ENCODE data around the gene YPEL3.
A peak's percentile ranks its signal among the peaks of the same experiment; 100 is the strongest.
"Not testable (repeated sequence)": the region's sequence is repeated elsewhere in the genome, so short reads cannot be mapped to it uniquely, and the experiment has no call there.

YPEL3 gene

GRCh38 chr16:30117768-30118167 is 21.8 kb upstream of the YPEL3 start:
- no peak for DNase-seq (ENCODE audit: low read depth in 2 of 2)

DNA sequence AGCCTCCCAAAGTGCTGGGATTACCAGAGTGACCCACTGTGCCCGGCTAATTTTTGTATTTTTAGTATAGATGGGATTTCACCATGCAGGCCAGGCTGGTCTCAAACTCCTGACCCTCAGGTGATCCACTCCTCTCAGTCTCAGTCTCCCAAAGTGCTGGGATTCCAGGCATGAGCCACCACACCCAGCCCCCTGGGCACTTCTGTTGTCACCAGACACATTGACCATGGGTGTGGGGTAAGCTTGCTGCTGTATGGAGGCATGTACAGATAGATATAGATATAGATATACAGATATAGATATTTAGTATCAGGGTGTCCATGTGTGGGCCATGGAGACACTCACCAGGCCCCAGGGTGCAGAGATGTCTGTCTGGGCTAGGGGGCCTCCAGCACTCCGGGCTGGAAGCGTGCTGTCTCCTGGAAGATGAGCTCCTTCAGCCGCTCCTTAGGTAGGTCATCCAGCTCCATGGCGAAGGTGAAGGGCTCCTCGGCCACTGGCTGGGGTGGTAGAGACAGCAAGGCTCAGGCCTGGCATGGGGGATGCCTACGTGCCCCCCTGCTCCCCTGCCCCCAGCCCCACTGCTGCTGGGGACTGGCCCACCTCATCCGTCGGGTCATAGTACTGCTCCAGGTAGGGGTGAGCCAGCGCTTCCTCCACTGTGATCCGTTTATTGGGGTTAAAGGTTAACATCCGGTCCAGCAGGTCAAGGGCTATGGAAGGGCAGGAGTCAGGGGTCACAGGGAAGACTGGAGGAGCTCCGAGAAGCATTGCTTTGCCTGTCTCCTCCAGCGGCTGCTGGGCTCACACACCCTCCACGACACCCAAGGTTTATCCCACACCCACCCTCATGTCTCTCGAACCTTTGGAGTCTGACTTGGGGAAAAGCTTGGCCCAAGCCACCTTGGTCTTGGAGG is 20.5 kb upstream of the YPEL3 start:
- DNase-seq (ENCODE audit: low read depth in 2 of 2) = no peak

- no peak for DNase-seq (ENCODE audit: low read depth in 2 of 2)
Measured at GRCh38 chr16:30115238-30115637, 19.2 kb upstream of the YPEL3 start.

DNA sequence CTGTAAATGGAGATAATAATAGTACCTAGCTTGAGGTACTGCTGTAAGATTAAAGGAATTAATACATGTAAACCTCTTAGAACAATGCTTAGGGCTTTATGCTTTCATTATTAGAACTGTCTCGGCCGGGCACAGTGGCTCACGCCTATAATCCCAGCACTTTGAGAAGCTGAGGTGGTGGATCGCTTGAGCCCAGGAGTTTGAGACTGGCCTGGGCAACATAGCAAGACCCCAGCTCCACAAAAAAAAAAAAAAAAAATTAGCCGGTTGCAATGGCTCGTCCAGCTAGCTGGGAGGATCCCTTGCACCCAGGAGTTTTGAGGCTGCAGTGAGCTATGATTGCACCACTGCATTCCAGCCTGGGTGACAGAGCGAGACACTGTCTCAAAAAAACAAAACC is 18.8 kb upstream of the YPEL3 start:
- DNase-seq (ENCODE audit: low read depth in 2 of 2) = not testable (repeated sequence)

- no peak for DNase-seq (ENCODE audit: low read depth in 2 of 2)
Measured at GRCh38 chr16:30114411-30114810, 18.4 kb upstream of the YPEL3 start.

GRCh38 chr16:30113711-30114333 is 17.8 kb upstream of the YPEL3 start:
- no peak for DNase-seq (ENCODE audit: low read depth in 2 of 2)

- no peak for DNase-seq (ENCODE audit: low read depth in 2 of 2)
Measured at GRCh38 chr16:30113031-30113710, 17.2 kb upstream of the YPEL3 start, which contains the start of gene GDPD3. Gene GDPD3 (minus strand): TSS chr16:30113537. CDS start chr16:30113478, 59 bp downstream.

DNA sequence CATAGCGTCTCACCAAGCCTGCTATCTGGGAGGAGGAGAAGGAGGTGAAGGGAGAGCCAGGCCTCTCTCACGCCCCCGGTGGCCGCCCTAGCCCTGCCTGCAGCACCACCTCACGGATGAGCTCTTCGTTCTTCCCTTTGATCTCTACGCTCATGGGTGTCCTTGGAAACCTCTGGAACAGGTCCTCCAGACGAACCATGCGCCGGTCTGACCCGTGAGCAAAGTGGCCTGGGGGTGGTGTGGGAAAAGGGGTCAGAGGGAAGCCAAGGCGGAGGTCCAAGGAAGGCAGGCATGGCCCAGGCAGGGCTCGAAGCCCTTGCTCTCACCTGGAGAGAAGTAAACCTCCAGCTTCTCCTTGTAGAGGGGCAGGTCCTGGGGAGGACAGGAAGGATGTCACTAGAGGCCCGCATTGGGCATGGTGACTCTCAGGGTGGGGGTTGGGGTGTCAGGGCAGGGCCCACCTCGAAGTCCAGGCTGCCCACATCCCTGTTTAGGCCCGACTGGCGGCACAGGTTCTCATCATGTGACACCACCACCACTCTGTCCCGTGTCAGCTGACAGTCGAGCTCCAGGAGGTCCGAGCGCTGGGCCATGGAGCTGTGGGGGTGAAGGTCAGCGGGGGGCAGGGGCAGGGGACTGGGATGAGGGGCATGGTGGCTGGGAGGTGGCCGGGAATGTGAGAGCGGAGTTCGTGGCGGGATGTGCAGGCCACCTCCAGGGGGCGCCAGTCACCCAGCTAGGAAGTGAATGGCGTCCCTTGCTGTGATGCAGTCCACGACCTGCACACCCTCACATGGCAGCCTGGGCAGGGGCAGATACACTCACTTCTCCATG is 16.4 kb upstream of the YPEL3 start:
- peak in 1 of 2 experiments; percentile 68 for DNase-seq (ENCODE audit: low read depth in 2 of 2)

DNA sequence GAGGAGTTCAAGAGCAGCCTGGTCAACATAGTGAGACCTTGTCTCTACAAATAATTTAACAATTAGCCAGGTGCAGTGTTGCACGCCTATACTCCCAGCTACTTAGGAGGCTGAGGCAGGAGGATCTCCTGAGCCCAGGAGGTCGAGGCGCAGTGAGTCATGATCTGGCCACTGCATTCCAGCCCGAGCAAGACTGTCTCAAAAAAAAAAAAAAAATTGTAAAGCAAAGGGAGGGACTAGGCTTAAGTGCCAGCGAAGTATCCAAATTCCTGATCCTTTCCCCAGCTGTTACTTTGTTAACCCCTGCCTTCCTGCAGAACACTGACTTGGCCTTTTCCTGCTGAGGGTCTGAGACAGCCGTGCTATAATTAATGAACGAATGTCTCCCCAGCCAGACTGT is 14.6 kb upstream of the YPEL3 start:
- DNase-seq (ENCODE audit: low read depth in 2 of 2) = no peak

GRCh38 chr16:30108059-30108850 is 12.2 kb upstream of the YPEL3 start:
- DNase-seq (ENCODE audit: low read depth in 2 of 2) = no peak

- no peak for DNase-seq (ENCODE audit: low read depth in 2 of 2)
Measured at GRCh38 chr16:30104492-30104891, 8.5 kb upstream of the YPEL3 start.

DNA sequence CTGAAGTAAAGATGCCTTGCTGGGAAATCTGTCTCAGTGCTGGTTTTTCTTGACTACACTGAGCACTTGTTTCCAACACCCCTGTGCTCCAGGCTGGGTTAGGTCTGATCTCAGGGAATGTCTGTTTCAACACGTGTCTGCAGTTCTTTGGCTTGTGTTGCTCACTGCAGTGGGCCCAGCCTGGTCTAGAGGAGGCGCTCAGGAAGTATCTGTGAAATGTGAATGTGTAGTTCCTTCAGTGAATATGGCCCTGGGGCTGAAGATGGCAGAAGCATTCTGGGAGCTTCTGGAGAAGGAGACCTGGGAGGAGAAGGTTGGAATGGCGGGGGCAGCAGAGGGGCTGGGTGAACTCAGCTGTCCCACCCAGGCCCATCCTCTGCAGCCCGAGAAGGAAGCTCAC is 8.1 kb upstream of the YPEL3 start:
- DNase-seq (ENCODE audit: low read depth in 2 of 2) = no peak

DNA sequence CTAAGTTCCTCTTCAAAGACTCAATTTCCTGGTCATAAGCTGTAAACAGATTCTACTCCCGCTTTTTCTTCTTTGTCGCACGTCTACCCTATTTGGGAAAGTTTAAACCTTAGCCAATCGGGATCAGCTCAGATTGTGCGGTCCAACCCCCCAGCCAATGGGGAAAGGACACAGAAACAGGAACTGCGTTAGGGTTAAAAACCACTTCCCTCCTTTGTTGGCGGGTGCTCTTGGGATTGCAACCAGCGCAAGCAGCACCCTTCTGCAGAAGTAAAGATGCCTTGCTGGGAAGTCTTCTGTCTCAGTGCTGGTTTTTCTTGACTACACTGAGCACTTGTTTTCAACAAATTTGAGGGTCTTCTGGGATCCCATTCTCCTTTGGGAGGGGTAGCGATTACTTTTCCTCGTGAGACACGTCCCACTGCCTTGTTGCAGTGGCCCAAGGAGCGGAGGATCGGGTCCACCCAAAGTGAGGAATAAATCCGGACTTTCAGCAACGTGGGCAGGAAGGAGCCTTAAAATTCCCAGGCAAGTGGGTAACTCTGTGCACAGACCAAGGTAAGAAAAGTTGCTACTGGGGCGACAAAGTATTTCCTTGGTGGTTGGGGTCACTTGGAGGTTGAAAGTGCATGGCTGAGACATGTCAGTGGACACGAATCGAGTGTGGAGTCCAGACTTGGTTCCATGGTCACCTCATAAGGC is 1.0 kb upstream of the YPEL3 start:
- no peak for DNase-seq (ENCODE audit: low read depth in 2 of 2)

DNA sequence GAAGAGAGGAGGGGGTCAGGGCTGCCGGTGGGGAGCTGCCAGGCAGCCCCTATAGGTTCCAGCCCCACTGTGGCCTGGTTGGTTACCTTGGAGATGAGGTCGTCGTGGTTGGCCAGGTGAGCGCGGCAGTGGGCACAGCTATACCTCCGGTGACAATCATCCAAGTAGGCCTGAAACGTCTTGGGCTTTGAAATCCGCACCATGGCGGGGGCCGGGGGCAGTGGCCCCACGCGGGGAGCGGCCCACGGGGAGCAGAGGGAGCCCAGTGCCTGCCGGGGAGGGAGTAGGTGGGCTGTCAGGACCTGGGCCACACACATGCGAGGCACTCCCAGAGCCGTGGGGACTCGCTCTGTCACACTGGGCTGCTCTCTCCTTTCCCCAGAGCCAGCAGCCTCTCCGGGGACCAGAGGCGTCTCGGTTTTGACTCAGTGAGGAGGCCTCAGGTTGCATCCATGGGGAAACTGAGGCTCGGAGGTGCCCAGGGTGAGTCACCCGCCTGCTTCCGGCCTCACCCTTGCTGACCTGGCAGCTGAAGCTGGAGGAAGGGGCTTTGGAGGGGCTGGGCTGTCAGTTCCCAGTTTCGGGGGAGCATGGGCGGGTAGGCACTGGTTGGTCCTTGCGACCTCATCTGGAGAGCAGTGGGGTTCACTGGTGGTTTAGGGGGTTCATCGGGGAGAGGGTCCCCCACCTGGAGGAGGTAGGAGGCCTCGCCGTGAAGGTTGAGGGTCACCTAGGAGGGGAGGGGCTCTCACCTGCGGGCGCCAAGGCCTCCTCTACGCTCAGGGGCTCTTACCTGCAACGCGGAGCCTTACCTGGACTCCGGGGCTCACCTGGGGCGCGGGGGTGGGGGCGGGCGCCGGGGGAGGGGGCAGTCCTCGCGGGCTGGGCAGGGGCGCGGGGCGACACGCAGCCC is 591 bp downstream of the YPEL3 start:
- no peak for DNase-seq (ENCODE audit: low read depth in 2 of 2)

DNA sequence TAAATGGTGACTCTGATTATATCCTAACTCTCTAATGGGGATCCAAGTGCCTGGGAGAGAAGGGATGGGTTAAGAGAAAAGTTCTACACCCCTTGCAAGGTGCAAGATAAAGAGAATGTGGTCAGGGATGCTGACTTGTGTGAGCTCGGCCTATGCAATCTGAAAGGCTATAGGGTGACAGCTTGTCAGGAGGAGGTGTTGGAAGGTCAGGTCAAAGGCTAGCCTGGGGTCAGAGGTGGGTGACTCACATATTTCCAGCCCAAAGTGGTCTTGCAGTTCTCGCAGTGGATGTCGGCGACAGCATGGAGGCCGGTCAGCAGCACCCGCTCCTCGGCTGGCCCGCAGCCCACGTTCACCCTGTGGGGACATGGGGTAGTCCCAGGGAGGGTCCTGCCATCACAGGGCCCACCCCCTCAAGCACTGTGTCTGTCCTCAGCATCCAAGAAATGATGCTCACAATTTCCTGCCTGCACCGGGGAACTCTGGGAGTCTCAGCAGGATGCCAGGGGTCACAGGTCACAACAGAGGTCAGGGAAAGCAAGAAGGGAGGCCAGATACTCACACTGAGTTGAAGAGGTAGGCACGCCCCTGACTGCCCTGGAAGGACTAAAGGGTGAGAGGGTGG is 1.4 kb downstream of the YPEL3 start:
- no peak for DNase-seq (ENCODE audit: low read depth in 2 of 2)

GRCh38 chr16:30092373-30093010 is 3.5 kb downstream of the YPEL3 start:
- DNase-seq (ENCODE audit: low read depth in 2 of 2) = peak; percentile 22 to 69

- DNase-seq (ENCODE audit: low read depth in 2 of 2) = peak; percentile 84 to 93
Measured at GRCh38 chr16:30091474-30092372, 4.3 kb downstream of the YPEL3 start, which contains the start of gene TBX6. Gene TBX6 (minus strand): TSS chr16:30091924. CDS start chr16:30091193, 731 bp downstream.
